DOHH2 (cell line): ENCODE data around the gene RIMBP2.

Experiments used
- EZH2phosphoT487 ChIP-seq: fragments of 200-600 bp; sonication (generic); IDR thresholded peaks from 2 replicates; pipeline ENCODE4 v1.6.1; 2017; ENCODE audit warnings: borderline replicate concordance, mild to moderate bottlenecking, antibody characterized with exemption, low read length, moderate library complexity, mixed read lengths
- TF ChIP-seq, protein P1 (sequence below): fragments of 200-600 bp; sonication (generic); IDR thresholded peaks from one replicate; pipeline ENCODE4 v1.5.1; 2014; ENCODE audit warnings: antibody characterized with exemption, mild to moderate bottlenecking, low read depth, low read length; ENCODE audit not compliant: poor library complexity, severe bottlenecking

DNA sequence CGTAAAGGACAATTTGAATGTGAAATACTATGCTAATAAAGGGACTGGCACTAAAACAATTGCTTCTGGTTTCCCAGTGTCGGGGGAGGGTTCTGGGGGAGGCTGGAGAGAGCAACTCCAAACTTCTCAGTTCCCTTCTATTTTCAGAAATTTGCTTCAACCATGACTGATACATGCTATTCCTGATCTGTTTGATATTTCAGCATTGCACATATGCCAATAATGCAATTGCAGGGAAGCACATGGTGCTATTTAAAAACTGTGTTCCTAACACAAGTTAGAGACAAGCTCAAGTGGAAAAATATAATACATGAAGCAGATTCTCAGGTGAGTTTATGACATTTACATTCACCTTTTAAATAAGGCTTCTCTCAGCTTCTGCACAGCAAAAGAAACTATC, 188.9 kb downstream of the RIMBP2 start:
- TF ChIP-seq, protein P1, sequence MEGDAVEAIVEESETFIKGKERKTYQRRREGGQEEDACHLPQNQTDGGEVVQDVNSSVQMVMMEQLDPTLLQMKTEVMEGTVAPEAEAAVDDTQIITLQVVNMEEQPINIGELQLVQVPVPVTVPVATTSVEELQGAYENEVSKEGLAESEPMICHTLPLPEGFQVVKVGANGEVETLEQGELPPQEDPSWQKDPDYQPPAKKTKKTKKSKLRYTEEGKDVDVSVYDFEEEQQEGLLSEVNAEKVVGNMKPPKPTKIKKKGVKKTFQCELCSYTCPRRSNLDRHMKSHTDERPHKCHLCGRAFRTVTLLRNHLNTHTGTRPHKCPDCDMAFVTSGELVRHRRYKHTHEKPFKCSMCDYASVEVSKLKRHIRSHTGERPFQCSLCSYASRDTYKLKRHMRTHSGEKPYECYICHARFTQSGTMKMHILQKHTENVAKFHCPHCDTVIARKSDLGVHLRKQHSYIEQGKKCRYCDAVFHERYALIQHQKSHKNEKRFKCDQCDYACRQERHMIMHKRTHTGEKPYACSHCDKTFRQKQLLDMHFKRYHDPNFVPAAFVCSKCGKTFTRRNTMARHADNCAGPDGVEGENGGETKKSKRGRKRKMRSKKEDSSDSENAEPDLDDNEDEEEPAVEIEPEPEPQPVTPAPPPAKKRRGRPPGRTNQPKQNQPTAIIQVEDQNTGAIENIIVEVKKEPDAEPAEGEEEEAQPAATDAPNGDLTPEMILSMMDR: no peak
- TF ChIP-seq EZH2phosphoT487: no peak
